SH-SY5Y (cell line): ENCODE results near the gene ZNF669.

ENCODE experiments used
- GATA2 ChIP-seq: IDR thresholded peaks from 2 replicates; pipeline ENCODE4 v1.6.1; 2011; ENCODE audit warnings: mild to moderate bottlenecking, low read depth, low read length
- GATA3 ChIP-seq: IDR thresholded peaks from 2 replicates; pipeline ENCODE4 v1.6.1; 2011; ENCODE audit warnings: low read depth, mild to moderate bottlenecking, low read length, moderate library complexity

Gene ZNF669

GRCh38 chr1:247087256-247087655 is 16.9 kb downstream of the ZNF669 start:
- TF ChIP-seq GATA3: no peak

GRCh38 chr1:247085310-247085709 is 18.8 kb downstream of the ZNF669 start:
- TF ChIP-seq GATA2: no peak
- no peak for TF ChIP-seq GATA3

- TF ChIP-seq GATA3 (no peak), GATA2 (no peak)
Measured at GRCh38 chr1:247084771-247085170, 19.4 kb downstream of the ZNF669 start.

GRCh38 chr1:247079141-247079874 is 24.8 kb downstream of the ZNF669 start:
- TF ChIP-seq GATA3 (no peak), GATA2 (no peak)

GRCh38 chr1:247078258-247079140 is 25.7 kb downstream of the ZNF669 start, which contains the start of gene ZNF670:
TSS of gene ZNF670 (minus strand) at chr1:247078811. CDS start at chr1:247078596, 215 bp downstream.
- TF ChIP-seq GATA3 (peak; percentile 66), GATA2 (peak; percentile 96)

- no peak for TF ChIP-seq GATA3
- TF ChIP-seq GATA2: no peak
Measured at GRCh38 chr1:247077876-247078257, 26.3 kb downstream of the ZNF669 start.

- TF ChIP-seq GATA2 (no peak), GATA3 (no peak)
Measured at GRCh38 chr1:247077213-247077612, 26.9 kb downstream of the ZNF669 start.

GRCh38 chr1:247070645-247071044 is 33.5 kb downstream of the ZNF669 start:
- TF ChIP-seq GATA2 (no peak), GATA3 (no peak)

- TF ChIP-seq GATA2: no peak
- TF ChIP-seq GATA3: no peak
Measured at GRCh38 chr1:247064304-247064703, 39.9 kb downstream of the ZNF669 start.

- TF ChIP-seq GATA3 (no peak), GATA2 (no peak)
Measured at GRCh38 chr1:247060771-247061170, 43.4 kb downstream of the ZNF669 start.

GRCh38 chr1:247056071-247056470 is 48.1 kb downstream of the ZNF669 start:
- TF ChIP-seq GATA2 (no peak), GATA3 (no peak)

GRCh38 chr1:247054992-247055415 is 49.2 kb downstream of the ZNF669 start:
- TF ChIP-seq GATA2 (no peak), GATA3 (no peak)
